Measurements from ENCODE around the gene PMEL. TPM values are rescaled to one million over a fixed set of nuclear protein-coding genes. Genes with fewer than 3 reads are reported as not detected.

Gene PMEL
- total and polyA plus RNA-seq, 2 donors (not counting 1 experiment from before 2014, with no cell fraction given) = 0.50 to 0.84 TPM

DNA sequence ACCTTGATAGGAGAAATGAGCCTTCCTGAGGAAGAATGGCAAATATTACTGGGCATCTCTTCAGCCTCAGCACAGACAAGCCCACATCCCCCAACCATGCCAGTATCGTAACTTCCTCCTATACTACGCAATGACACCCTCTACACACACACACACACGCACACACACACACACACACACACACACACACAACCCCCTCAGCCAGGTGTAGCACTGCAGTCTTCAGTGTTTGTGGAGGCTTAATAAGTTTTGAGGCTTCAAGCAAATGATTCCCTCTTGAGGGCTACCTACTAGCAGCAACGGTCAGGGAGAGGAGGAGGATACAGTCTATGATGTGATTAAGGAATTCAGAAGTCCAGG is 33.3 kb downstream of the PMEL start:
- peak overlapping the region; percentile 71 for H3K27ac ChIP-seq (ENCODE audit: insufficient read depth, low read length)
- no peaks in the 10 kb centered on the region for H3K36me3 ChIP-seq (ENCODE audit: control insufficient read depth, insufficient read depth, low read length)
- H3K4me1 ChIP-seq (ENCODE audit: control insufficient read depth, extremely low read depth, insufficient read depth, low read length) = peaks cover 25% of the 10 kb centered on the region
- no peak for TF ChIP-seq EZH2 (IDR thresholded peaks at IDR 0.05; ENCODE audit: low read length, missing control alignments)
- TF ChIP-seq, protein P1, sequence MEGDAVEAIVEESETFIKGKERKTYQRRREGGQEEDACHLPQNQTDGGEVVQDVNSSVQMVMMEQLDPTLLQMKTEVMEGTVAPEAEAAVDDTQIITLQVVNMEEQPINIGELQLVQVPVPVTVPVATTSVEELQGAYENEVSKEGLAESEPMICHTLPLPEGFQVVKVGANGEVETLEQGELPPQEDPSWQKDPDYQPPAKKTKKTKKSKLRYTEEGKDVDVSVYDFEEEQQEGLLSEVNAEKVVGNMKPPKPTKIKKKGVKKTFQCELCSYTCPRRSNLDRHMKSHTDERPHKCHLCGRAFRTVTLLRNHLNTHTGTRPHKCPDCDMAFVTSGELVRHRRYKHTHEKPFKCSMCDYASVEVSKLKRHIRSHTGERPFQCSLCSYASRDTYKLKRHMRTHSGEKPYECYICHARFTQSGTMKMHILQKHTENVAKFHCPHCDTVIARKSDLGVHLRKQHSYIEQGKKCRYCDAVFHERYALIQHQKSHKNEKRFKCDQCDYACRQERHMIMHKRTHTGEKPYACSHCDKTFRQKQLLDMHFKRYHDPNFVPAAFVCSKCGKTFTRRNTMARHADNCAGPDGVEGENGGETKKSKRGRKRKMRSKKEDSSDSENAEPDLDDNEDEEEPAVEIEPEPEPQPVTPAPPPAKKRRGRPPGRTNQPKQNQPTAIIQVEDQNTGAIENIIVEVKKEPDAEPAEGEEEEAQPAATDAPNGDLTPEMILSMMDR (conservative IDR thresholded peaks at IDR 0.05 in 1 of 2, IDR thresholded peaks at IDR 0.05 in 1 of 2; ENCODE audit: low read depth in 1 of 2, low read length in 2 of 2) = no peak
- peak; percentile 49 to 50 for DNase-seq (ENCODE audit: low read depth in 2 of 2)
- H3K4me3 ChIP-seq (replicated peaks in 1 of 4; ENCODE audit: control extremely low read depth in 1 of 4, insufficient read depth in 1 of 4, low read depth in 3 of 4, low read length in 4 of 4) = peak overlapping the region; percentile 60 to 81 (median 72)
- H3K9ac ChIP-seq (ENCODE audit: insufficient read depth, low read length) = no peak overlapping the region
- no peak overlapping the region for H2AFZ ChIP-seq (ENCODE audit: low read length)
- H3K79me2 ChIP-seq (ENCODE audit: control insufficient read depth, insufficient read depth, low read length) = peaks cover 3% of the 10 kb centered on the region
- H4K20me1 ChIP-seq (ENCODE audit: control insufficient read depth, extremely low read depth, insufficient read depth, low read length) = no peaks in the 10 kb centered on the region
- peak overlapping the region; percentile 87 for H3K4me2 ChIP-seq (ENCODE audit: extremely low read depth, insufficient read depth, low read length)
- H3K27me3 ChIP-seq (ENCODE audit: control insufficient read depth, insufficient read depth, low read length) = no peaks in the 10 kb centered on the region
- no peaks in the 10 kb centered on the region for H3K9me3 ChIP-seq (ENCODE audit: control insufficient read depth, insufficient read depth, low read depth, low read length)

GRCh38 chr12:55931780-55932550 is 33.9 kb downstream of the PMEL start:
- TF ChIP-seq, protein P1 (conservative IDR thresholded peaks at IDR 0.05 in 1 of 2, IDR thresholded peaks at IDR 0.05 in 1 of 2; ENCODE audit: low read depth in 1 of 2, low read length in 2 of 2) = no peak
- TF ChIP-seq EZH2 (IDR thresholded peaks at IDR 0.05; ENCODE audit: low read length, missing control alignments) = no peak
- no peaks in the 10 kb centered on the region for H3K9me3 ChIP-seq (ENCODE audit: control insufficient read depth, insufficient read depth, low read depth, low read length)
- H4K20me1 ChIP-seq (ENCODE audit: control insufficient read depth, extremely low read depth, insufficient read depth, low read length) = no peaks in the 10 kb centered on the region
- DNase-seq (ENCODE audit: low read depth in 2 of 2) = peak; percentile 41 to 48
- peaks cover 25% of the 10 kb centered on the region for H3K4me1 ChIP-seq (ENCODE audit: control insufficient read depth, extremely low read depth, insufficient read depth, low read length)
- peak overlapping the region; percentile 87 for H3K4me2 ChIP-seq (ENCODE audit: extremely low read depth, insufficient read depth, low read length)
- H3K36me3 ChIP-seq (ENCODE audit: control insufficient read depth, insufficient read depth, low read length) = no peaks in the 10 kb centered on the region
- peak overlapping the region; percentile 82 for H3K27ac ChIP-seq (ENCODE audit: insufficient read depth, low read length)
- H3K4me3 ChIP-seq (replicated peaks in 1 of 4; ENCODE audit: control extremely low read depth in 1 of 4, insufficient read depth in 1 of 4, low read depth in 3 of 4, low read length in 4 of 4) = peak overlapping the region; percentile 60 to 81 (median 72)
- H3K79me2 ChIP-seq (ENCODE audit: control insufficient read depth, insufficient read depth, low read length) = peaks cover 5% of the 10 kb centered on the region
- H3K9ac ChIP-seq (ENCODE audit: insufficient read depth, low read length) = peak overlapping the region; percentile 72
- peak overlapping the region; percentile 78 for H2AFZ ChIP-seq (ENCODE audit: low read length)
- H3K27me3 ChIP-seq (ENCODE audit: control insufficient read depth, insufficient read depth, low read length) = no peaks in the 10 kb centered on the region

GRCh38 chr12:55931317-55931779 is 34.5 kb downstream of the PMEL start:
- Histone ChIP-seq H3K27ac (ENCODE audit: insufficient read depth, low read length) (peak overlapping the region; percentile 82), H3K79me2 (ENCODE audit: control insufficient read depth, insufficient read depth, low read length) (peaks cover 8% of the 10 kb centered on the region), H3K9ac (ENCODE audit: insufficient read depth, low read length) (peak overlapping the region; percentile 72)

More at GRCh38 chr12:55931317-55931779, 34.5 kb downstream of the PMEL start:
- H3K4me3 ChIP-seq (replicated peaks in 1 of 4; ENCODE audit: control extremely low read depth in 1 of 4, insufficient read depth in 1 of 4, low read depth in 3 of 4, low read length in 4 of 4) = peak overlapping the region; percentile 55 to 81 (median 70)
- H3K4me1 ChIP-seq (ENCODE audit: control insufficient read depth, extremely low read depth, insufficient read depth, low read length) = peaks cover 25% of the 10 kb centered on the region
- peak overlapping the region; percentile 87 for H3K4me2 ChIP-seq (ENCODE audit: extremely low read depth, insufficient read depth, low read length)
- TF ChIP-seq, protein P1 (conservative IDR thresholded peaks at IDR 0.05 in 1 of 2, IDR thresholded peaks at IDR 0.05 in 1 of 2; ENCODE audit: low read depth in 1 of 2, low read length in 2 of 2) = no peak
- no peak for TF ChIP-seq EZH2 (IDR thresholded peaks at IDR 0.05; ENCODE audit: low read length, missing control alignments)
- no peak for DNase-seq (ENCODE audit: low read depth in 2 of 2)
- H3K36me3 ChIP-seq (ENCODE audit: control insufficient read depth, insufficient read depth, low read length) = no peaks in the 10 kb centered on the region
- no peaks in the 10 kb centered on the region for H3K27me3 ChIP-seq (ENCODE audit: control insufficient read depth, insufficient read depth, low read length)
- no peaks in the 10 kb centered on the region for H4K20me1 ChIP-seq (ENCODE audit: control insufficient read depth, extremely low read depth, insufficient read depth, low read length)
- no peaks in the 10 kb centered on the region for H3K9me3 ChIP-seq (ENCODE audit: control insufficient read depth, insufficient read depth, low read depth, low read length)
- peak overlapping the region; percentile 77 for H2AFZ ChIP-seq (ENCODE audit: low read length)
